H1 (cell line): Measurements from ENCODE around the gene ARHGAP4.

ENCODE experiments used
- CREB1 ChIP-seq: IDR thresholded peaks from 2 replicates; pipeline ENCODE4 v1.6.1; 2012; ENCODE audit warnings: inconsistent platforms
- EP300 ChIP-seq, 2 experiments: IDR thresholded peaks; 1 replicate in 1 of 2; 2 replicates in 1 of 2; pipeline ENCODE4 v1.6.1; 2011 to 2012; ENCODE audit warnings: low read depth in 2 of 2, low read length in 2 of 2, mild to moderate bottlenecking in 2 of 2, borderline replicate concordance in 1 of 2, inconsistent platforms in 1 of 2, moderate library complexity in 1 of 2
- EZH2 ChIP-seq: fragments of 200-600 bp; sonication (generic); IDR thresholded peaks from 2 replicates; pipeline ENCODE4 v1.7.1; 2012; ENCODE audit warnings: low read depth, mild to moderate bottlenecking, moderate library complexity, low read length, inconsistent platforms; ENCODE audit not compliant: severe bottlenecking
- RXRA ChIP-seq: IDR thresholded peaks from 2 replicates; pipeline ENCODE4 v1.6.1; 2011; ENCODE audit warnings: low read depth, mild to moderate bottlenecking, low read length, moderate library complexity; ENCODE audit not compliant: insufficient read depth
- SIX5 ChIP-seq: IDR thresholded peaks from 2 replicates; pipeline ENCODE4 v1.6.1; 2011; ENCODE audit warnings: mild to moderate bottlenecking, low read depth, low read length
- SUZ12 ChIP-seq: fragments of 200-600 bp; sonication (generic); IDR thresholded peaks from 2 replicates; pipeline ENCODE4 v1.6.1; 2012; ENCODE audit warnings: mild to moderate bottlenecking, inconsistent platforms, low read length, moderate library complexity, mixed read lengths
- TAF1 ChIP-seq: IDR thresholded peaks from 2 replicates; pipeline ENCODE4 v1.6.1; 2011; ENCODE audit warnings: mild to moderate bottlenecking, low read depth, low read length
- TF ChIP-seq, protein P1 (sequence below): IDR thresholded peaks from 2 replicates; pipeline ENCODE4 v1.6.1; 2011; ENCODE audit warnings: low read length, improper control_type of control experiment
- TF ChIP-seq, protein P2 (sequence below), 3 experiments: IDR thresholded peaks; 1 replicate in 2 of 3; 2 replicates in 1 of 3; pipeline versions ENCODE4 v1.5.1 to v1.6.1; 2011; ENCODE audit warnings: low read length in 3 of 3, mild to moderate bottlenecking in 3 of 3, inconsistent platforms in 2 of 3, low read depth in 1 of 3, moderate library complexity in 1 of 3; ENCODE audit not compliant: insufficient read depth in 1 of 3; ENCODE audit errors: control extremely low read depth in 1 of 3

DNA sequence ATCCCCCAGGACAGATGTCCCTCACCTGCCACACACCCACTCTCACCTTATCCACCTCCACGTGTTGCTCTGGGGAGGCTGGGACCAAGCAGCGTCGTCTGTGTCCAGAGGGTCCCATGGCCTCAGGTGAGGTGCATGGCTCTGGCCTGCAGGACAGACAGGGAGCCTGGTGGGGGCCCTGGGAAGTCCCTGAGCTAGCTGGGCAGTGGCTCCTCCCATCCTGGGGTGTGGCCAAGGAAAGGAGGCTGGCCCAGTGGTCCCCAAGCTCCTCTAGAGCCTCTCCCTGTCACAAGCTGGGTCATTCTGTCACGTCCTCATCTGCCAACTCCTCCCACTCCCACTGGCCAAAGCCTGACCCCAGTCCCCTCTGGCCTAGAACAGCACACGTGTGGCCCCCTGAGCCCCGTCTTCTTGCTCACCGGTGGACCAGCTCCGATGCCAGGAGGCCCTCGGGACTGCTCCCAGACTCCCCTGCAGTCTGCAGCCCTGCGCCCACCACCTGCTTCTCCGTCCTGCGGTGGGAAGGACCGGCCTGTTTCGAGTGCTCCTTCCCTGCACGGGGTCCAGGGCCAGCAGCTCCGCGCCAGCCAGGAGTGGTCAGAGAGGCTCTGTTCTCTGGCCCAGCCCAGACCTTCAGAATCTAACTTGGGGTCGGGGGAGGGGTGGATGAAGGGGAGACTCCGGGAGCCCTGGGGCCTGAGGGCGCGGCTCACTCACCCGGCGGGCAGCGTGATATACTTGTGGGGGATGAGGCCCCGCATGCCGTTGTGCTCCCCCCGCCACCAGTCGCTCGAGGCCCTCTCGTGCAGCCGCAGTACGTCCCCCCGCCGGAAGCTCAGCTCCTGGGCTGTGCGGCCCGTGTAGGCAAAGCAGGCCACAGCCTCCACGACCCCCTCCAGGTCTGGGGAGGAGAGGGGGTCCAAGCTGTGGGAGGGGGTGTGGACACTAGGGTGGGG lies 16.8 kb downstream of the ARHGAP4 start:
- TF ChIP-seq SIX5 (no peak), EZH2 (no peak), EP300 (IDR thresholded peaks at IDR 0.05; ENCODE audit: borderline replicate concordance in 1 of 2, low read depth in 2 of 2, low read length in 2 of 2) (no peak), SUZ12 (no peak), TAF1 (no peak), RXRA (no peak), CREB1 (no peak)
- TF ChIP-seq, protein P1, sequence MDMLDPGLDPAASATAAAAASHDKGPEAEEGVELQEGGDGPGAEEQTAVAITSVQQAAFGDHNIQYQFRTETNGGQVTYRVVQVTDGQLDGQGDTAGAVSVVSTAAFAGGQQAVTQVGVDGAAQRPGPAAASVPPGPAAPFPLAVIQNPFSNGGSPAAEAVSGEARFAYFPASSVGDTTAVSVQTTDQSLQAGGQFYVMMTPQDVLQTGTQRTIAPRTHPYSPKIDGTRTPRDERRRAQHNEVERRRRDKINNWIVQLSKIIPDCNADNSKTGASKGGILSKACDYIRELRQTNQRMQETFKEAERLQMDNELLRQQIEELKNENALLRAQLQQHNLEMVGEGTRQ = no peak
- TF ChIP-seq, protein P2, sequence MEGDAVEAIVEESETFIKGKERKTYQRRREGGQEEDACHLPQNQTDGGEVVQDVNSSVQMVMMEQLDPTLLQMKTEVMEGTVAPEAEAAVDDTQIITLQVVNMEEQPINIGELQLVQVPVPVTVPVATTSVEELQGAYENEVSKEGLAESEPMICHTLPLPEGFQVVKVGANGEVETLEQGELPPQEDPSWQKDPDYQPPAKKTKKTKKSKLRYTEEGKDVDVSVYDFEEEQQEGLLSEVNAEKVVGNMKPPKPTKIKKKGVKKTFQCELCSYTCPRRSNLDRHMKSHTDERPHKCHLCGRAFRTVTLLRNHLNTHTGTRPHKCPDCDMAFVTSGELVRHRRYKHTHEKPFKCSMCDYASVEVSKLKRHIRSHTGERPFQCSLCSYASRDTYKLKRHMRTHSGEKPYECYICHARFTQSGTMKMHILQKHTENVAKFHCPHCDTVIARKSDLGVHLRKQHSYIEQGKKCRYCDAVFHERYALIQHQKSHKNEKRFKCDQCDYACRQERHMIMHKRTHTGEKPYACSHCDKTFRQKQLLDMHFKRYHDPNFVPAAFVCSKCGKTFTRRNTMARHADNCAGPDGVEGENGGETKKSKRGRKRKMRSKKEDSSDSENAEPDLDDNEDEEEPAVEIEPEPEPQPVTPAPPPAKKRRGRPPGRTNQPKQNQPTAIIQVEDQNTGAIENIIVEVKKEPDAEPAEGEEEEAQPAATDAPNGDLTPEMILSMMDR (IDR thresholded peaks at IDR 0.05; ENCODE audit: control extremely low read depth in 1 of 3, insufficient read depth in 1 of 3, low read depth in 1 of 3, low read length in 3 of 3) = no peak
